A673 (cell line): ENCODE results near the gene KCND2. TPM values are rescaled to one million over a fixed set of nuclear protein-coding genes. Genes with fewer than 3 reads are reported as not detected.

Experiments
- BruUV-seq: library from RNA; stranded (reverse); fragments of 400-500 nt; replicated peaks from 2 replicates; lab custom pipeline; 2021; lab: Mats Ljungman, UMichigan
- CTCF ChIA-PET: fragments of 300-600 bp; sonication (Branson Sonifier 250); formaldehyde crosslinking; loops from one replicate; lab custom pipeline; 2022; ENCODE audit warnings: antibody characterized with exemption; lab: Charles Lee
- POLR2A ChIA-PET: fragments of 300-600 bp; sonication (Branson Sonifier 250); formaldehyde crosslinking; loops from one replicate; lab custom pipeline; 2022; ENCODE audit warnings: antibody characterized with exemption; ENCODE audit not compliant: low non-redundant PET; lab: Charles Lee
- DNase-seq: peaks from one replicate; pipeline ENCODE4 v3.0.0-alpha.2; 2015; ENCODE audit warnings: low spot score
- H3K27ac ChIP-seq: fragments of 200-600 bp; sonication (generic); 2 replicates; pipeline ENCODE4 v1.5.1; 2016; ENCODE audit warnings: mixed run types, low read depth, mild to moderate bottlenecking, mixed read lengths, antibody characterized with exemption, low read length; ENCODE audit not compliant: poor library complexity, severe bottlenecking
- H3K27me3 ChIP-seq: fragments of 200-600 bp; sonication (generic); replicated peaks from 2 replicates; pipeline ENCODE4 v1.6.1; 2017; ENCODE audit warnings: mixed run types, low read depth, mild to moderate bottlenecking, mixed read lengths, antibody characterized with exemption, low read length; ENCODE audit not compliant: insufficient read depth, poor library complexity
- H3K36me3 ChIP-seq: fragments of 200-600 bp; sonication (generic); 2 replicates; pipeline ENCODE4 v1.6.1; 2016; ENCODE audit warnings: mixed run types, mild to moderate bottlenecking, mixed read lengths, antibody characterized with exemption, low read length; ENCODE audit not compliant: insufficient read depth, poor library complexity, severe bottlenecking
- H3K4me1 ChIP-seq: fragments of 200-600 bp; sonication (generic); 2 replicates; pipeline ENCODE4 v1.6.1; 2017; ENCODE audit warnings: mixed run types, mild to moderate bottlenecking, mixed read lengths, antibody characterized with exemption, low read length; ENCODE audit not compliant: insufficient read depth, poor library complexity, severe bottlenecking
- H3K4me3 ChIP-seq: fragments of 200-600 bp; sonication (generic); 2 replicates; pipeline ENCODE4 v1.5.1; 2016; ENCODE audit warnings: low read depth, mixed run types, mild to moderate bottlenecking, mixed read lengths, low read length; ENCODE audit not compliant: poor library complexity, severe bottlenecking
- H3K9me3 ChIP-seq: fragments of 200-600 bp; sonication (generic); 2 replicates; pipeline ENCODE4 v1.6.1; 2016; ENCODE audit warnings: mixed run types, low read depth, mild to moderate bottlenecking, mixed read lengths, antibody characterized with exemption, low read length; ENCODE audit not compliant: poor library complexity, severe bottlenecking
- EZH2 ChIP-seq: fragments of 200-600 bp; sonication (generic); IDR thresholded peaks from 2 replicates; pipeline ENCODE4 v1.6.1; 2017; ENCODE audit warnings: borderline replicate concordance, low read depth, mild to moderate bottlenecking, mixed read lengths, antibody characterized with exemption, low read length; ENCODE audit not compliant: poor library complexity, severe bottlenecking
- intact Hi-C: fragments of 100-400 bp; cut with micrococcal nuclease; formaldehyde crosslinking; loops from one replicate; pipeline ENCODE4 v1.10.0; 2022; ENCODE audit not compliant: unreplicated experiment
- total RNA-seq: library from RNA; stranded (reverse); gene quantifications from 2 replicates; pipeline ENCODE4 v1.2.3, GENCODE V29; 2021
- TF ChIP-seq, protein P1 (sequence below): fragments of 300-800, 200-600 bp; sonication (generic); conservative IDR thresholded peaks from 2 replicates; pipeline ENCODE4 v1.5.1; 2017; ENCODE audit warnings: low read depth, mild to moderate bottlenecking, antibody characterized with exemption, low read length, moderate library complexity, mixed read lengths

KCND2 gene
- total RNA-seq, 1 experiment from 2014 or later, result not detected

DNA sequence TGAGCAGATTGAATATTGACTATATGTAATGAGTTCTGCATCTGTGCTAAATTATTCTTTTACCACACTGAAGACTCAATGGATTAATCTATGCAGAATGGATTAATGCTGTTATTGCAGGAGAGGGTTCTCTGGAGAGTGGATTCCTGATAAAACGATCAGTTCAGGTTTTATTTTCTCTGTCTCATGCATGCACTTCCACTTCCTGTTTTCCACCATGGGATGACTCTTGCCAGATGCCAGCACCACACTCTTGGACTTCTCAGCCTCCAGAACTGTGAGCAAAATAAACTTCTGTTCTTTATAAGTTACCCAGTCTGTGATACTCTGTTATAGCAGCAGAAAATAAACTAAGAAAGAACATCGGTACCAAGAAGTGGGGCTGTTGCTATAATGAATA, 207.5 kb downstream of the KCND2 start:
- H3K27ac ChIP-seq, result no peak overlapping the region
- no peak overlapping the region for H3K4me3 ChIP-seq
- CTCF ChIA-PET, result no interaction called here
- no peaks in the 10 kb centered on the region for H3K36me3 ChIP-seq
- no peak for TF ChIP-seq EZH2
- TF ChIP-seq, protein P1, sequence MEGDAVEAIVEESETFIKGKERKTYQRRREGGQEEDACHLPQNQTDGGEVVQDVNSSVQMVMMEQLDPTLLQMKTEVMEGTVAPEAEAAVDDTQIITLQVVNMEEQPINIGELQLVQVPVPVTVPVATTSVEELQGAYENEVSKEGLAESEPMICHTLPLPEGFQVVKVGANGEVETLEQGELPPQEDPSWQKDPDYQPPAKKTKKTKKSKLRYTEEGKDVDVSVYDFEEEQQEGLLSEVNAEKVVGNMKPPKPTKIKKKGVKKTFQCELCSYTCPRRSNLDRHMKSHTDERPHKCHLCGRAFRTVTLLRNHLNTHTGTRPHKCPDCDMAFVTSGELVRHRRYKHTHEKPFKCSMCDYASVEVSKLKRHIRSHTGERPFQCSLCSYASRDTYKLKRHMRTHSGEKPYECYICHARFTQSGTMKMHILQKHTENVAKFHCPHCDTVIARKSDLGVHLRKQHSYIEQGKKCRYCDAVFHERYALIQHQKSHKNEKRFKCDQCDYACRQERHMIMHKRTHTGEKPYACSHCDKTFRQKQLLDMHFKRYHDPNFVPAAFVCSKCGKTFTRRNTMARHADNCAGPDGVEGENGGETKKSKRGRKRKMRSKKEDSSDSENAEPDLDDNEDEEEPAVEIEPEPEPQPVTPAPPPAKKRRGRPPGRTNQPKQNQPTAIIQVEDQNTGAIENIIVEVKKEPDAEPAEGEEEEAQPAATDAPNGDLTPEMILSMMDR, result no peak
- no peaks in the 10 kb centered on the region for H3K9me3 ChIP-seq
- POLR2A ChIA-PET, result no interaction called here
- intact Hi-C loops, result no loop called here
- no peaks in the 10 kb centered on the region for H3K27me3 ChIP-seq
- no TSS peak for BruUV-seq
- H3K4me1 ChIP-seq, result no peaks in the 10 kb centered on the region
- DNase-seq, result no peak

DNA sequence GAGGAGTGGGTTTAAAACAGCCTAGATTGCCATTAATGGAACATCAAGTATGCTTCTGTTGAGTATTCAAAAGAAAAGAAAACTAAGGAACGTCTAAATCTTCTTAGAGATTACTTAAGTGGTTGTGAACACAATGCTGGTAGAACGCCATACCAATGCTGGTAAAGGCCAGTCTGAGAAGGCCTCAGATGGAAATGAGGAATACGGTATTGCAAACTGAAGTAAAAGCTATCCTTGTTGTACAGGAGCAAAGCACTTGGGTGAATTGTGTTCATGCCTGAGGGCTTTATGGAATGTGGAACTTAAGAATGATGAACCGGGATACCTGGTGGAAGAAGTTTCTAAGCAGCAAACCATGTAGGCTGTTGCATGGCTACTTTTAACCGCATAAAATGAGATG, 208.0 kb downstream of the KCND2 start:
- no TSS peak for BruUV-seq
- POLR2A ChIA-PET, result no interaction called here
- no peak for DNase-seq
- intact Hi-C loops, result no loop called here
- Histone ChIP-seq H3K36me3 (no peaks in the 10 kb centered on the region), H3K4me1 (no peaks in the 10 kb centered on the region), H3K27ac (no peak overlapping the region), H3K27me3 (no peaks in the 10 kb centered on the region), H3K4me3 (no peak overlapping the region), H3K9me3 (no peaks in the 10 kb centered on the region)
- TF ChIP-seq, protein P1, result no peak
- TF ChIP-seq EZH2, result no peak
- CTCF ChIA-PET, result no interaction called here

DNA sequence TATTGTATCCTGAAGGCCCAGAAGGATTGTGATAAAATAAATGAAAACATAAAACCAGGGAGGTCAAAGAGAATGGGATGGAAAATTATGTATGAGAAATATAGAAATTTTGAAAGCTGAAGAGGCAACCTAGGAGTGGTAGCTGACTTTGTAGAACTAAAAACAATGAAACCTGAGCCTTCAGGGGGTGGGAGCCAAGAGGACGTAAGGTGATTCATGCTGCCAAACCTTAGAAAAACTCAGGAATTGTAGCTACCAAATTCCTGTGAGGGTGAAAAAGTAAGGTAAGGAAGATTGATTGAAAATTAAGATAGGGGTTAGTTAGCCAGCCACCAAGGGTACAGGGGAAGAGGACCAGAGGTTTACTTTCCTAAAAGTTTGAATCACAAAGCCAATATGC, 213.2 kb downstream of the KCND2 start:
- no TSS peak for BruUV-seq
- Histone ChIP-seq H3K27me3 (no peaks in the 10 kb centered on the region), H3K4me3 (no peak overlapping the region), H3K27ac (no peak overlapping the region), H3K4me1 (no peaks in the 10 kb centered on the region), H3K36me3 (no peaks in the 10 kb centered on the region), H3K9me3 (no peaks in the 10 kb centered on the region)
- POLR2A ChIA-PET, result no interaction called here
- CTCF ChIA-PET, result no interaction called here
- intact Hi-C loops, result no loop called here
- TF ChIP-seq, protein P1, result no peak
- TF ChIP-seq EZH2, result no peak
- no peak for DNase-seq
